Measurements from ENCODE around the gene PDGFB. TPM values are rescaled to one million over a fixed set of nuclear protein-coding genes. Genes with fewer than 3 reads are reported as not detected.

Gene PDGFB
- total RNA-seq, 2 donors from 2014 or later: 7.0 to 15.8 TPM

DNA sequence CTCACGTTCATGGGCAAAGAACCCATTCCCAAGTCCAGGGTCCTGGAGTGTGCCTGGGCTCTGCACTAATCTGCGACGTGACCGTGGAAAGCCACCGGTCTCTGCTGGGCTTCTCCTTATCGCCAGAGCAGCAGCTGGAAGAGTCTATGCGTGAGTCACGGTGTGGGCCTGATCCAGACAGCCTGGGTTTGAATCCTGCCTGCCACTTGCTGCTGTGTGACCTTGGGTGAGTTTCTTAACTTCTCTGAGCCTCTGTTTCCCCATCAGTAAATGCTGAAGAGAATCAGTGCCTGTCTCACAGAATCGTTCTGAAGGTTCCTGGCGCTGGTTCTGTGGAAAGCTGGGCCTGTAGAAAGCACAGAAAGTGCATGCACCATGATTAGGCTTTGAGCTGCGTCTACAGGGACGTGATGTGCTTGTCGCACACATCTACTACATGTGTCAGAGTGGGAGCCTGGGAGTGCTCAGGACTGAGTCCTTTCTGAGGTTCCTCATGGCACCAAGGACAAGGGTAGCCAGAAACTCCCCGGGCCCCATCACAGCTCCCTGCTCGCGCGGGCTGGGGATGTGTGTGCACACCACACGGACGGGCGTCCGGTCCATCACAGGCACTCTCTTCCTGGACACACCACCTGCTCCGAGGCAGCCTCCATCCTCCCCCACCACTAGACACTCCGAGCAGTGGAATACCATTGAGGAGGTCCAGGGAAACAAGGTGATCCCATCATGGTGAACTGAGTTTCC lies 20.5 kb upstream of the PDGFB start:
- ATAC-seq (no peak), DNase-seq (no peak)
- Histone ChIP-seq H3K4me3 (no peak overlapping the region), H3K27me3 (no peaks in the 10 kb centered on the region), H3K27ac (peak overlapping the region in 1 of 4 donors; percentile 27), H3K9me3 (no peaks in the 10 kb centered on the region), H3K4me1 (no peaks in the 10 kb centered on the region), H3K36me3 (replicated peaks in 1 of 2; ENCODE audit: insufficient read depth in 1 of 2, low read depth in 2 of 2) (no peaks in the 10 kb centered on the region)
- TF ChIP-seq, protein P1, sequence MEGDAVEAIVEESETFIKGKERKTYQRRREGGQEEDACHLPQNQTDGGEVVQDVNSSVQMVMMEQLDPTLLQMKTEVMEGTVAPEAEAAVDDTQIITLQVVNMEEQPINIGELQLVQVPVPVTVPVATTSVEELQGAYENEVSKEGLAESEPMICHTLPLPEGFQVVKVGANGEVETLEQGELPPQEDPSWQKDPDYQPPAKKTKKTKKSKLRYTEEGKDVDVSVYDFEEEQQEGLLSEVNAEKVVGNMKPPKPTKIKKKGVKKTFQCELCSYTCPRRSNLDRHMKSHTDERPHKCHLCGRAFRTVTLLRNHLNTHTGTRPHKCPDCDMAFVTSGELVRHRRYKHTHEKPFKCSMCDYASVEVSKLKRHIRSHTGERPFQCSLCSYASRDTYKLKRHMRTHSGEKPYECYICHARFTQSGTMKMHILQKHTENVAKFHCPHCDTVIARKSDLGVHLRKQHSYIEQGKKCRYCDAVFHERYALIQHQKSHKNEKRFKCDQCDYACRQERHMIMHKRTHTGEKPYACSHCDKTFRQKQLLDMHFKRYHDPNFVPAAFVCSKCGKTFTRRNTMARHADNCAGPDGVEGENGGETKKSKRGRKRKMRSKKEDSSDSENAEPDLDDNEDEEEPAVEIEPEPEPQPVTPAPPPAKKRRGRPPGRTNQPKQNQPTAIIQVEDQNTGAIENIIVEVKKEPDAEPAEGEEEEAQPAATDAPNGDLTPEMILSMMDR (IDR thresholded peaks at IDR 0.05): no peak
- TF ChIP-seq POLR2A (IDR thresholded peaks at IDR 0.05): no peak
- WGBS, 2 donors: 87% methylated on average over 22 to 23 of the region's 23 CpGs
- intact Hi-C loops (cut with DNase I): no loop called here

DNA sequence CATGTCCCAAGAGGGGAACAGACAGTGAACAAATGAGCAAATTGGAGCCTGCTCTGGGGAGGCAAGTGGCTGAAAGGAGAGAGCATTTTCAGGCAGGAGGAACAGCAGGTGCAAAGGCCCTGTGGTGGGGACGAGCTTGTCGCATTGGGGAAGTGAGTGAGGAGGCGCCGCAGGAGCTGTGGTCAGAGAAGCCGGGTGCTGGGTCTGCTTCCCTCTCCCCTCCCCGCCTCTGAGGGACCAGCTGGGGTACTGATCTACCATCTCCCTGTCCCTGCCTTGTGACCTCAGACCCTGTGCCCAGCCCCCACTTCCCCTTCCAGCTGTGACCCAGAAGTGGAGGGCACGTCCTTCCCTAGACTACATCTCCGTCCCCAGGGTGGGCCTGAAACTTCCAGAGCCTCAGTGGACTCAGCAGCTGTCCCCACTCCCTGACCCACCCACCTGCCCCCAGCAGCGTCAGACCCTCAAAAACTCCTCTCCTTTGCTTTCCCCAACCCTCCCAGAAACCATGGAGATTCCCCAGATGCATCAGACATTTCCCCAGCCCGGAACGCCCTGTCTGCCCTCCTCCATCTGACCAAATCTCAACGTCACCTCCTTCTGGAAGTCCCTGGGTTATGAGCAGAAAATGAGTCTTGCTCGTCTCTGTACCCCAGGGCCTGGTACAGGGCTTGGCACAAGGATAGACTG lies 19.7 kb upstream of the PDGFB start:
- peak overlapping the region in 1 of 4 donors; percentile 27 for H3K27ac ChIP-seq
- no peak for ATAC-seq

DNA sequence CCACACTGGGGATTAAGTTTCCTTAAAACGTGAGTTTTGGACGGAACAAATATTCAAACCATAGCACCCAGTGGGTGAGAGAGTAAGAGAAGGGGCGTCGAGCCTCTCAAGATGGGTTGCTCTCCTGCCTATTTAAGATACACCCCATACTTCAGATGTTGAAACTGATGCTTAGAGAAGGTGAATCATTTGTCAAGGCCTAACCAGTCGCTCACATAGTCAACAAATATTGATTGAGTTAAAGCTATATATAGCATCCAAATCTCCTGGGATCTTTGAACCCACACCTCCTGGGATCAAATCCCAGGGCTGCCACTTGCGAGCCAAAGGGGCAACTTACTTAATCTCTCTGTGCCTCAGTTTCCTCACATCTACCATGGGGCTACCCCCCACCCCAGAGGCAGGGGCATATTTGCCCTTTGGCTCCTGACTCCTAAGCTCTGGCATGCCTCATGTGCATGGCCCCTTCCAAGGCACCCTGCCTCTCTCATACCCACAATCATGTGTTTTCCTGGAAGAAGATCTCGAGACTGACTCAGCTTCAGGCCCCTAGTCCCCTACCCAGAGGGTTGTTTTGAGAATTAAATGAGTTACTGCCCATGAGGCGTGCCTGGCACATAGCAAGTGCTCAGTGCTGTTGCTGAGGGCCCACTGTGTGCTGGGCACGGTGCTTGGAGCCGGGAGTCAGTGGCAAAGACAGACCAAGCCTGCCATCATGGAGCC lies 19.0 kb upstream of the PDGFB start:
- 78 to 85% methylated on average over 10 of the region's 10 CpGs for WGBS, 2 donors
- ATAC-seq: no peak
- intact Hi-C loops (cut with DNase I): no loop called here

More for the DNA sequence above, 19.7 kb upstream of the PDGFB start:
- no peaks in the 10 kb centered on the region for H3K4me1 ChIP-seq
- H3K4me3 ChIP-seq: no peak overlapping the region
- TF ChIP-seq, protein P1 (IDR thresholded peaks at IDR 0.05): no peak
- TF ChIP-seq POLR2A (IDR thresholded peaks at IDR 0.05): peak in 1 of 3 donors; percentile 20
- H3K36me3 ChIP-seq (replicated peaks in 1 of 2; ENCODE audit: insufficient read depth in 1 of 2, low read depth in 2 of 2): no peaks in the 10 kb centered on the region
- DNase-seq: peak in 2 of 4 donors; percentile 22 to 79
- no peaks in the 10 kb centered on the region for H3K27me3 ChIP-seq
- intact Hi-C loops (cut with DNase I): no loop called here
- H3K9me3 ChIP-seq: no peaks in the 10 kb centered on the region
- WGBS, 2 donors: 72 to 95% methylated on average over 12 to 13 of the region's 13 CpGs

DNA sequence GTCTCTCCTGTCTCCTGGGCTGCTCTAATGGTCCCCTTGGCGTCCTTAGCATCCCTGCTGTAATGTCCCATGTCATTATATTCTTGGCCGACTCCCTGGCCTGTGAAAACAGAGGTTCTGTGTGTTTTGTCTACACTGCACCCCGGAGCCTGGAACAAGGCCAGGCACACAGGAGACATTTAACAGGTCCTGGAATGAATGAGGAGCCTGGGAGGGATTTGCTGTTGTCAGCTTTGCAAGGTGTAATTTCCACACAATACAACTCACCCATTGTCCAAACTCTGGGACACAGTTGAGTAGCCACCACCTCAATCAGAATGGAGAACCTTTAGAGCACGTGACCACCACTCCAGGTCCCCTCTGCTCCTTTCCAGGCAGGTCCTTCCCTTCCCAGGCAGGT lies 14.9 kb upstream of the PDGFB start:
- intact Hi-C loops (cut with DNase I): no loop called here
- Histone ChIP-seq H3K4me1 (peaks cover 20% of the 10 kb centered on the region), H3K36me3 (replicated peaks in 1 of 2; ENCODE audit: insufficient read depth in 1 of 2, low read depth in 2 of 2) (no peaks in the 10 kb centered on the region), H3K9me3 (no peaks in the 10 kb centered on the region), H3K27ac (peak overlapping the region in 3 of 4 donors; percentile 60 to 73 (median 70)), H3K4me3 (no peak overlapping the region), H3K27me3 (no peaks in the 10 kb centered on the region)
- 38 to 58% methylated on average over 4 of the region's 4 CpGs for WGBS, 2 donors
- peak; percentile 73 for ATAC-seq
- DNase-seq: peak; percentile 54 to 76 (median 74)
- no peak for TF ChIP-seq POLR2A (IDR thresholded peaks at IDR 0.05)
- TF ChIP-seq, protein P1 (IDR thresholded peaks at IDR 0.05): no peak

More for the DNA sequence above, 19.0 kb upstream of the PDGFB start:
- Histone ChIP-seq H3K27me3 (no peaks in the 10 kb centered on the region), H3K4me1 (no peaks in the 10 kb centered on the region), H3K36me3 (replicated peaks in 1 of 2; ENCODE audit: insufficient read depth in 1 of 2, low read depth in 2 of 2) (no peaks in the 10 kb centered on the region), H3K27ac (no peak overlapping the region), H3K4me3 (no peak overlapping the region), H3K9me3 (no peaks in the 10 kb centered on the region)
- no peak for TF ChIP-seq POLR2A (IDR thresholded peaks at IDR 0.05)
- TF ChIP-seq, protein P1 (IDR thresholded peaks at IDR 0.05): no peak
- DNase-seq: no peak

Data from body of pancreas (tissue), 4 donors.